Keratinocyte (primary cell): ENCODE results near the gene DTWD2.

Experiments
- CTCF ChIP-seq, 3 experiments: IDR thresholded peaks in 1 of 3; conservative IDR thresholded peaks in 1 of 3; optimal IDR thresholded peaks in 1 of 3; 2 replicates in 2 of 3; 3 replicates in 1 of 3; pipeline versions ENCODE3 to v1.5.1; 2011; ENCODE audit warnings: low read length in 3 of 3, mild to moderate bottlenecking in 3 of 3, moderate library complexity in 2 of 3, control low read depth in 1 of 3, inconsistent platforms in 1 of 3; ENCODE audit not compliant: insufficient read depth in 2 of 3; ENCODE audit errors: extremely low read depth in 1 of 3
- EZH2 ChIP-seq: IDR thresholded peaks from one replicate; pipeline ENCODE4 v1.6.1; 2012; ENCODE audit warnings: inconsistent platforms, mild to moderate bottlenecking, low read length, moderate library complexity

GRCh38 chr5:119028575-119028974, 40.2 kb upstream of the DTWD2 start:
- TF ChIP-seq CTCF (optimal IDR thresholded peaks at IDR 0.05 in 1 of 3, IDR thresholded peaks at IDR 0.05 in 1 of 3, conservative IDR thresholded peaks at IDR 0.05 in 1 of 3; ENCODE audit: extremely low read depth in 1 of 3, insufficient read depth in 2 of 3, low read length in 3 of 3) (no peak), EZH2 (no peak)
